Fibroblast of lung (primary cell): Measurements from ENCODE around the gene GABRG2.

Experiments
- CTCF ChIP-seq, 2 donors: IDR thresholded peaks in 1 of 2; conservative IDR thresholded peaks in 1 of 2; 1 replicate in 1 of 2; 2 replicates in 1 of 2; pipeline ENCODE4 v1.5.1; 2011 to 2012; ENCODE audit warnings: low read length in 2 of 2, control low read depth in 1 of 2, inconsistent platforms in 1 of 2, low read depth in 1 of 2, mild to moderate bottlenecking in 1 of 2
- EZH2 ChIP-seq: IDR thresholded peaks from 2 replicates; pipeline ENCODE4 v1.5.1; 2012; ENCODE audit warnings: low read length, control low read depth, mild to moderate bottlenecking; ENCODE audit errors: missing control alignments

DNA sequence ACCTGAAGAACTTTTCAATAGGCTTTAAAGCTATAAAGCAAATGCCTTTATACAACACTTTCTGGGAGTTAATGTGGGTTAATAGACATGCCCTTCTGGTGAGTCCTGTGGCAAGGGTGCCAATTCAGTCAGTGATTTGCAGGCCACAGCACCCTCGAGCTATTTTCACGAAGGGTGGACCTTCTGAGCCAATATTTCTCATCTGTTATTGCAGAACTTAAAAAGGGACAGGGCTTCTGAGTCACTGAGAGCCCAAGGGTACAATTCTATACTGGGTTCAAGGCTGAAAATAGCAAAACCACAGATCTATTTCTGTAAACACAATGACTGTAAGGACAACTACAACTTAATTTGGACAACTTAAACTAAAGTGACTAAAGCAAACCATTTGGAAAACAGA is 92.8 kb downstream of the GABRG2 start:
- TF ChIP-seq CTCF (conservative IDR thresholded peaks at IDR 0.05 in 1 of 2, IDR thresholded peaks at IDR 0.05 in 1 of 2; ENCODE audit: low read depth in 1 of 2, low read length in 2 of 2) (no peak), EZH2 (no peak)
